ENCODE data around the gene SKI. TPM values are rescaled to one million over a fixed set of nuclear protein-coding genes. Genes with fewer than 3 reads are reported as not detected.

Gene SKI
- total RNA-seq, 2 experiments from 2014 or later, result 29.9 to 30.2 TPM

- POLR2A ChIA-PET, result no interaction called here
- CTCF ChIA-PET, result no interaction called here
Measured at GRCh38 chr1:2344121-2344681, 116.1 kb downstream of the SKI start.

- ChIA-PET POLR2A (no interaction called here), CTCF (no interaction called here)
Measured at GRCh38 chr1:2344744-2345296, 116.7 kb downstream of the SKI start.

- CTCF ChIA-PET, result no interaction called here
- POLR2A ChIA-PET, result no interaction called here
Measured at GRCh38 chr1:2345297-2346075, 117.4 kb downstream of the SKI start.

- CTCF ChIA-PET, result no interaction called here
- POLR2A ChIA-PET, result no interaction called here
Measured at GRCh38 chr1:2346691-2347408, 118.7 kb downstream of the SKI start.

GRCh38 chr1:2347409-2347785 is 119.3 kb downstream of the SKI start:
- ChIA-PET CTCF (no interaction called here), POLR2A (no interaction called here)

- ChIA-PET CTCF (no interaction called here), POLR2A (no interaction called here)
Measured at GRCh38 chr1:2347896-2348295, 119.8 kb downstream of the SKI start.

GRCh38 chr1:2348346-2349325 is 120.5 kb downstream of the SKI start:
- POLR2A ChIA-PET, result no interaction called here

GRCh38 chr1:2349806-2350205 is 121.7 kb downstream of the SKI start:
- POLR2A ChIA-PET, result interaction anchor here (0.6 kb wide), 1 partner anchor 353 kb away, joined by 3 read pairs; no protein-coding TSS in a partner anchor
- CTCF ChIA-PET, result interaction anchor here (0.6 kb wide), 1 partner anchor 31 kb away, joined by 3 read pairs; no protein-coding TSS in a partner anchor

More at GRCh38 chr1:2348346-2349325, 120.5 kb downstream of the SKI start:
- CTCF ChIA-PET, result no interaction called here

GRCh38 chr1:2350501-2350900 is 122.4 kb downstream of the SKI start:
- CTCF ChIA-PET, result interaction anchor here (0.6 kb wide), 1 partner anchor 31 kb away, joined by 3 read pairs; no protein-coding TSS in a partner anchor
- POLR2A ChIA-PET, result interaction anchor here (0.6 kb wide), 1 partner anchor 354 kb away, joined by 3 read pairs; no protein-coding TSS in a partner anchor

GRCh38 chr1:2350911-2351655 is 123.0 kb downstream of the SKI start:
- POLR2A ChIA-PET, result no interaction called here
- CTCF ChIA-PET, result no interaction called here

- POLR2A ChIA-PET, result no interaction called here
- CTCF ChIA-PET, result interaction anchor here (0.6 kb wide), 1 partner anchor 17 kb away, joined by 3 read pairs; no protein-coding TSS in a partner anchor
Measured at GRCh38 chr1:2351723-2352122, 123.6 kb downstream of the SKI start.

- POLR2A ChIA-PET, result no interaction called here
- CTCF ChIA-PET, result no interaction called here
Measured at GRCh38 chr1:2352341-2352896, 124.3 kb downstream of the SKI start.

- POLR2A ChIA-PET, result no interaction called here
- CTCF ChIA-PET, result no interaction called here
Measured at GRCh38 chr1:2352897-2353550, 124.9 kb downstream of the SKI start.

- ChIA-PET CTCF (no interaction called here), POLR2A (no interaction called here)
Measured at GRCh38 chr1:2353551-2354438, 125.7 kb downstream of the SKI start.

GRCh38 chr1:2354511-2355372 is 126.6 kb downstream of the SKI start:
- CTCF ChIA-PET, result no interaction called here
- POLR2A ChIA-PET, result no interaction called here

All from activated CD8-positive, alpha-beta memory T cell treated with anti-CD3 and anti-CD28 coated beads for 36 hours (primary cell).